NCI-H1105 treated with DMSO at 0.1 percent for 48 hours (cell line): Measurements from ENCODE around the gene RAD9B.
"Not testable (repeated sequence)": the region's sequence is repeated elsewhere in the genome, so short reads cannot be mapped to it uniquely, and the experiment has no call there.

Experiments used
- DNase-seq: peaks from one replicate; lab custom pipeline; 2025; lab: John Stamatoyannopoulos, UW

RAD9B gene

GRCh38 chr12:110501752-110502738 is at the start of gene RAD9B, which contains the start of gene VPS29:
RAD9B (plus strand) TSS chr12:110502331; CDS start chr12:110502338, 7 bp downstream.
VPS29 (minus strand) TSS chr12:110502111; CDS start chr12:110502051, 60 bp downstream.
- peak; percentile 98 for DNase-seq

GRCh38 chr12:110453569-110454296 is 48.4 kb upstream of the RAD9B start:
- DNase-seq, result no peak

GRCh38 chr12:110458756-110459155 is 43.4 kb upstream of the RAD9B start:
- no peak for DNase-seq

- not testable (repeated sequence) for DNase-seq
Measured at GRCh38 chr12:110461189-110461588, 40.9 kb upstream of the RAD9B start.

- no peak for DNase-seq
Measured at GRCh38 chr12:110465024-110465423, 37.1 kb upstream of the RAD9B start.

GRCh38 chr12:110465765-110466164 is 36.4 kb upstream of the RAD9B start:
- not testable (repeated sequence) for DNase-seq

- DNase-seq, result no peak
Measured at GRCh38 chr12:110466791-110467190, 35.3 kb upstream of the RAD9B start.

- DNase-seq, result no peak
Measured at GRCh38 chr12:110467847-110468213, 34.3 kb upstream of the RAD9B start.

- peak; percentile 98 for DNase-seq
Measured at GRCh38 chr12:110468214-110469048, 33.7 kb upstream of the RAD9B start, which contains the start of the genes FAM216A and GPN3. FAM216A (plus strand) TSS chr12:110468845; CDS start chr12:110468876, 31 bp downstream. GPN3 (minus strand) TSS chr12:110468257; CDS start chr12:110468203, 54 bp downstream.

- no peak for DNase-seq
Measured at GRCh38 chr12:110475426-110475825, 26.7 kb upstream of the RAD9B start.

GRCh38 chr12:110498984-110499706 is 3.0 kb upstream of the RAD9B start:
- no peak for DNase-seq

GRCh38 chr12:110501399-110501751 is 756 bp upstream of the RAD9B start:
- peak; percentile 57 for DNase-seq

- no peak for DNase-seq
Measured at GRCh38 chr12:110503432-110503831, 1.3 kb downstream of the RAD9B start.

GRCh38 chr12:110505332-110505731 is 3.2 kb downstream of the RAD9B start:
- no peak for DNase-seq

- DNase-seq, result no peak
Measured at GRCh38 chr12:110508071-110508586, 6.0 kb downstream of the RAD9B start.

GRCh38 chr12:110513842-110514241 is 11.7 kb downstream of the RAD9B start:
- DNase-seq, result no peak

- no peak for DNase-seq
Measured at GRCh38 chr12:110514363-110514762, 12.2 kb downstream of the RAD9B start.

- no peak for DNase-seq
Measured at GRCh38 chr12:110516995-110517394, 14.9 kb downstream of the RAD9B start.

GRCh38 chr12:110518014-110518413 is 15.9 kb downstream of the RAD9B start:
- DNase-seq, result not testable (repeated sequence)

GRCh38 chr12:110520876-110521712 is 19.0 kb downstream of the RAD9B start:
- DNase-seq, result not testable (repeated sequence)
